ENCODE results near the gene SEMA3C.

The SEMA3C gene

GRCh38 chr7:80720146-80720545 is 198.7 kb downstream of the SEMA3C start:
- Histone ChIP-seq H3K4me3 (ENCODE audit: low read depth, low read length) (no peak overlapping the region), H3K27me3 (replicated peaks) (no peaks in the 10 kb centered on the region), H3K27ac (no peak overlapping the region), H3K36me3 (replicated peaks) (no peaks in the 10 kb centered on the region)
- in situ Hi-C loops (cut with HindIII; ENCODE audit: low pct_ligation_motif_present, low sequenced_read_pairs) = no loop called here
- TF ChIP-seq, protein P1, sequence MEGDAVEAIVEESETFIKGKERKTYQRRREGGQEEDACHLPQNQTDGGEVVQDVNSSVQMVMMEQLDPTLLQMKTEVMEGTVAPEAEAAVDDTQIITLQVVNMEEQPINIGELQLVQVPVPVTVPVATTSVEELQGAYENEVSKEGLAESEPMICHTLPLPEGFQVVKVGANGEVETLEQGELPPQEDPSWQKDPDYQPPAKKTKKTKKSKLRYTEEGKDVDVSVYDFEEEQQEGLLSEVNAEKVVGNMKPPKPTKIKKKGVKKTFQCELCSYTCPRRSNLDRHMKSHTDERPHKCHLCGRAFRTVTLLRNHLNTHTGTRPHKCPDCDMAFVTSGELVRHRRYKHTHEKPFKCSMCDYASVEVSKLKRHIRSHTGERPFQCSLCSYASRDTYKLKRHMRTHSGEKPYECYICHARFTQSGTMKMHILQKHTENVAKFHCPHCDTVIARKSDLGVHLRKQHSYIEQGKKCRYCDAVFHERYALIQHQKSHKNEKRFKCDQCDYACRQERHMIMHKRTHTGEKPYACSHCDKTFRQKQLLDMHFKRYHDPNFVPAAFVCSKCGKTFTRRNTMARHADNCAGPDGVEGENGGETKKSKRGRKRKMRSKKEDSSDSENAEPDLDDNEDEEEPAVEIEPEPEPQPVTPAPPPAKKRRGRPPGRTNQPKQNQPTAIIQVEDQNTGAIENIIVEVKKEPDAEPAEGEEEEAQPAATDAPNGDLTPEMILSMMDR (IDR thresholded peaks at IDR 0.05; ENCODE audit: low read depth, low read length, missing control alignments) = no peak
- no peak for DNase-seq

DNA sequence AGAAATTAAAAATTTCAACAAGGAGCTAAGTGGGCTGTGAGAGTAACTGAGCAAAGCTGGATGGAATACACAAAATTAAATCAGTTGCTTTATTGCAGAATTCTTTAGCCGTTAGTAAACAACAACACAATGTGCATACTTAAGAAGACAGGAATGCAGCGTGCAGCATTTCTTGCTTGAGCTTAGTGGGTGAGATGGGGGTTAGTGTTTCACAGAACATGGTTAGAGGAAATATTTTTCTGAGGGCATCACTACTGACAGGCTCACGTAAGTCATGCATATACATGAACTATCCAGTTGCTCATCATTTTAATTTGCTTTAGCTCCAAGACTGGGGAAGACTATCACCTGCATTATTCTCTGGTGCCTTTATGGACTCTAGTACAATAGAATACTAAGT is 199.6 kb downstream of the SEMA3C start:
- Histone ChIP-seq H3K4me3 (ENCODE audit: low read depth, low read length) (no peak overlapping the region), H3K36me3 (replicated peaks) (no peaks in the 10 kb centered on the region), H3K27ac (no peak overlapping the region), H3K27me3 (replicated peaks) (no peaks in the 10 kb centered on the region)
- TF ChIP-seq, protein P1 (IDR thresholded peaks at IDR 0.05; ENCODE audit: low read depth, low read length, missing control alignments) = no peak
- peak; percentile 59 for DNase-seq
- in situ Hi-C loops (cut with HindIII; ENCODE audit: low pct_ligation_motif_present, low sequenced_read_pairs) = no loop called here

DNA sequence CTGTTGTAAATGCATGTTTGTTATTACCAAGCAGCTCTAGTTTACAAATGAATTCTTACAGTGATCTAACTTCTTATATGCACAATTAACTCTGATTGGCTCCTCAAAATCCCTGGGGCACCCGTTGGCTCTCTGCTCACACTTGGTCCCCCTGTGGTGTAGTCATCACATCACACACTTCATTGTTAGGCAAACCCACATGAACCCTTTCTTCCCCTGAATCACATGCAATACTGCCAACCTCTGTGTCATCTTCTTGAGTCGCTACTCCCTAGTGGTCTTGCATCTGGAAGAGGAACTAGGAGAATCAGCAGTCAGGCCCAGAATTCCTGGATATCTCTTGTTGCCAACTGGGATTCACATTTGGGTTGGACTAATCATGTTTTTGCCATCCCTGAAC is 207.3 kb downstream of the SEMA3C start:
- Histone ChIP-seq H3K27ac (no peak overlapping the region), H3K36me3 (replicated peaks) (no peaks in the 10 kb centered on the region), H3K27me3 (replicated peaks) (no peaks in the 10 kb centered on the region), H3K4me3 (ENCODE audit: low read depth, low read length) (no peak overlapping the region)
- no peak for DNase-seq
- in situ Hi-C loops (cut with HindIII; ENCODE audit: low pct_ligation_motif_present, low sequenced_read_pairs) = no loop called here
- TF ChIP-seq, protein P1 (IDR thresholded peaks at IDR 0.05; ENCODE audit: low read depth, low read length, missing control alignments) = no peak

GRCh38 chr7:80708123-80708522 is 210.7 kb downstream of the SEMA3C start:
- Histone ChIP-seq H3K36me3 (replicated peaks) (no peaks in the 10 kb centered on the region), H3K27me3 (replicated peaks) (no peaks in the 10 kb centered on the region), H3K4me3 (ENCODE audit: low read depth, low read length) (no peak overlapping the region), H3K27ac (no peak overlapping the region)
- DNase-seq = no peak
- TF ChIP-seq, protein P1 (IDR thresholded peaks at IDR 0.05; ENCODE audit: low read depth, low read length, missing control alignments) = no peak
- in situ Hi-C loops (cut with HindIII; ENCODE audit: low pct_ligation_motif_present, low sequenced_read_pairs) = no loop called here

DNA sequence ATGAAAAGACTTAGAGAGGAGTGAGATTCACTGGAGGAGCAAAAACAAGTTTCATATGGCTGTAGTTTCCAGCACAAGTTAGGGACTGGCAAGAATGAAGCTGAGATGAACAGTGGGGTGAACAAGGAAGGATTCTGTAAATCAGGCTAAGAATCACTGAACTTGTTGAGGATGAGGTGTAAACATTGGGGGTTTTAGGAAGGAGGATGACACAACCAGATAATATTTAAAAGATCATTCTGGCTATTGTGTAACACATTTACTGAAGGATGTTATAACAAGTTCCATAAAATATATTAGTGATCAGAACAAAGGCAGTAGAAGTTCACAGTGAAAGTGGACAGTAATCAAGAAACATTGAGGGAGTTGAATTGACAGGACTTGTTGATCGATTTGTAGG is 211.5 kb downstream of the SEMA3C start:
- in situ Hi-C loops (cut with HindIII; ENCODE audit: low pct_ligation_motif_present, low sequenced_read_pairs) = no loop called here
- TF ChIP-seq, protein P1 (IDR thresholded peaks at IDR 0.05; ENCODE audit: low read depth, low read length, missing control alignments) = no peak
- Histone ChIP-seq H3K27me3 (replicated peaks) (no peaks in the 10 kb centered on the region), H3K4me3 (ENCODE audit: low read depth, low read length) (no peak overlapping the region), H3K27ac (no peak overlapping the region), H3K36me3 (replicated peaks) (no peaks in the 10 kb centered on the region)
- no peak for DNase-seq

GRCh38 chr7:80705130-80705781 is 213.6 kb downstream of the SEMA3C start:
- H3K27me3 ChIP-seq (replicated peaks) = no peaks in the 10 kb centered on the region
- no peak for DNase-seq
- no peak overlapping the region for H3K27ac ChIP-seq
- in situ Hi-C loops (cut with HindIII; ENCODE audit: low pct_ligation_motif_present, low sequenced_read_pairs) = no loop called here
- TF ChIP-seq, protein P1 (IDR thresholded peaks at IDR 0.05; ENCODE audit: low read depth, low read length, missing control alignments) = no peak
- H3K36me3 ChIP-seq (replicated peaks) = no peaks in the 10 kb centered on the region
- H3K4me3 ChIP-seq (ENCODE audit: low read depth, low read length) = no peak overlapping the region
